Measurements from ENCODE around the gene NECAB2.

GRCh38 chr16:83929811-83930555 lies 38.1 kb upstream of the NECAB2 start:
- no peak for TF ChIP-seq CTCF (IDR thresholded peaks at IDR 0.05; ENCODE audit: low read length)
- TF ChIP-seq EZH2 (optimal IDR thresholded peaks at IDR 0.05; ENCODE audit: low read depth, low read length) = no peak
- TF ChIP-seq EZH2phosphoT487 (IDR thresholded peaks at IDR 0.05; ENCODE audit: low read length) = no peak
